ENCODE results near the gene EPG5. TPM values are rescaled to one million over a fixed set of nuclear protein-coding genes. Genes with fewer than 3 reads are reported as not detected.

The EPG5 gene
- total and polyA plus RNA-seq, 9 of the 15 experiments (the other 6 are each of a cell fraction or from before 2014, with no cell fraction given) = 1.3 to 10.7 (median 5.2) TPM

GRCh38 chr18:45845410-45845809, 121.7 kb downstream of the EPG5 start:
- no TSS peak for BruUV-seq (replicated peaks)
- H3K9ac ChIP-seq (ENCODE audit: insufficient read depth in 1 of 2, low read depth in 2 of 2, low read length in 2 of 2) = no peak overlapping the region
- FAIRE-seq = no peak
- H3K27ac ChIP-seq (ENCODE audit: extremely low read depth, low read depth, low read length) = no peak overlapping the region
- WGBS (ENCODE audit: insufficient coverage, low coverage, missing lambda C conversion rate) = 36% methylated on average over 4 of the region's 8 CpGs
- no peaks in the 10 kb centered on the region for H3K9me1 ChIP-seq (ENCODE audit: control insufficient read depth, insufficient read depth, low read length)
- intact Hi-C loops (cut with micrococcal nuclease) = no loop called here
- H3K4me1 ChIP-seq (replicated peaks in 1 of 2; ENCODE audit: control insufficient read depth in 2 of 2, insufficient read depth in 2 of 2, low read length in 2 of 2) = peaks cover 0 to 7% of the 10 kb centered on the region in 2 experiments; a peak in 1 of 5 replicates
- H3K9me3 ChIP-seq (replicated peaks; ENCODE audit: control insufficient read depth, insufficient read depth, low read depth, low read length) = no peaks in the 10 kb centered on the region
- H3K36me3 ChIP-seq (ENCODE audit: control insufficient read depth, insufficient read depth, low read length) = peaks cover 5% of the 10 kb centered on the region; the same call in 1 of the 3 replicates
- ATAC-seq = no peak
- in situ Hi-C loops (cut with MboI) = no loop called here
- H3K4me3 ChIP-seq = no peak overlapping the region
- POLR2A ChIA-PET = interaction anchor here (0.6 to 1.2 kb wide), 3 partner anchors 30 to 190 kb away, joined by 3 to 5 read pairs (median 3); no protein-coding TSS in a partner anchor
- no peaks in the 10 kb centered on the region for H4K20me1 ChIP-seq (replicated peaks; ENCODE audit: control insufficient read depth, insufficient read depth, low read length)
- no peaks in the 10 kb centered on the region for H3K27me3 ChIP-seq (ENCODE audit: control insufficient read depth in 2 of 2, insufficient read depth in 2 of 2, low read length in 2 of 2)
- DNase-seq (ENCODE audit: extremely low read depth in 1 of 4, low spot score in 3 of 4) = no peak
- CTCF ChIA-PET (ENCODE audit: low intra/inter-chr PET ratio) = no interaction called here
- no peak overlapping the region for H3K4me2 ChIP-seq (ENCODE audit: insufficient read depth, low read length)
- H3K79me2 ChIP-seq (ENCODE audit: control insufficient read depth, insufficient read depth, low read length) = no peaks in the 10 kb centered on the region
- TF ChIP-seq HIVEP1 (CRISPR knock-in tag; IDR thresholded peaks at IDR 0.05) = no peak
- TF ChIP-seq ZNF384 (IDR thresholded peaks at IDR 0.05; ENCODE audit: low read depth, low read length) = no peak
- TF ChIP-seq SUPT5H (IDR thresholded peaks at IDR 0.05) = no peak
- no peak for TF ChIP-seq ZNF740 (CRISPR knock-in tag; IDR thresholded peaks at IDR 0.05)
- no peak for TF ChIP-seq ZNF740 (tag; IDR thresholded peaks at IDR 0.05)
- H2AFZ ChIP-seq (ENCODE audit: low read depth, low read length) = no peak overlapping the region

- H3K9me1 ChIP-seq (ENCODE audit: control insufficient read depth, insufficient read depth, low read length) = no peaks in the 10 kb centered on the region
- intact Hi-C loops (cut with micrococcal nuclease) (no loop called here), in situ Hi-C loops (cut with MboI) (no loop called here)
- no peak overlapping the region for H2AFZ ChIP-seq (ENCODE audit: low read depth, low read length)
- DNase-seq (ENCODE audit: extremely low read depth in 1 of 4, low spot score in 3 of 4) (no peak), ATAC-seq (no peak), FAIRE-seq (no peak)
- no peaks in the 10 kb centered on the region for H3K27me3 ChIP-seq (ENCODE audit: control insufficient read depth in 2 of 2, insufficient read depth in 2 of 2, low read length in 2 of 2)
- H3K4me3 ChIP-seq = no peak overlapping the region
- no peak overlapping the region for H3K27ac ChIP-seq (ENCODE audit: extremely low read depth, low read depth, low read length)
- H3K9ac ChIP-seq (ENCODE audit: insufficient read depth in 1 of 2, low read depth in 2 of 2, low read length in 2 of 2) = no peak overlapping the region
- H3K4me1 ChIP-seq (replicated peaks in 1 of 2; ENCODE audit: control insufficient read depth in 2 of 2, insufficient read depth in 2 of 2, low read length in 2 of 2) = peaks cover 0 to 7% of the 10 kb centered on the region in 2 experiments; a peak in 1 of 5 replicates
- no peak overlapping the region for H3K4me2 ChIP-seq (ENCODE audit: insufficient read depth, low read length)
- H3K36me3 ChIP-seq (ENCODE audit: control insufficient read depth, insufficient read depth, low read length) = peaks cover 5% of the 10 kb centered on the region; the same call in 1 of the 3 replicates
- BruUV-seq (replicated peaks) = no TSS peak
- H3K9me3 ChIP-seq (replicated peaks; ENCODE audit: control insufficient read depth, insufficient read depth, low read depth, low read length) = no peaks in the 10 kb centered on the region
- no peaks in the 10 kb centered on the region for H3K79me2 ChIP-seq (ENCODE audit: control insufficient read depth, insufficient read depth, low read length)
- H4K20me1 ChIP-seq (replicated peaks; ENCODE audit: control insufficient read depth, insufficient read depth, low read length) = no peaks in the 10 kb centered on the region
- WGBS (ENCODE audit: insufficient coverage, low coverage, missing lambda C conversion rate) = 49% methylated on average over 4 of the region's 7 CpGs
- POLR2A ChIA-PET = interaction anchor here (0.6 to 1.2 kb wide), 2 partner anchors 29 to 33 kb away, joined by 3 to 5 read pairs; no protein-coding TSS in a partner anchor
- CTCF ChIA-PET (ENCODE audit: low intra/inter-chr PET ratio) = no interaction called here
- TF ChIP-seq U2AF1 (optimal IDR thresholded peaks at IDR 0.05; ENCODE audit: low read depth, low read length) (no peak), CREB5 (CRISPR knock-in tag; IDR thresholded peaks at IDR 0.05) (no peak), NR2F6 (CRISPR knock-in tag; IDR thresholded peaks at IDR 0.05) (no peak), NFXL1 (CRISPR knock-in tag; IDR thresholded peaks at IDR 0.05) (no peak)
Observed at GRCh38 chr18:45844938-45845337, 122.2 kb downstream of the EPG5 start.
